ENCODE results near the gene PLK2. TPM values are rescaled to one million over a fixed set of nuclear protein-coding genes. Genes with fewer than 3 reads are reported as not detected.

PLK2 gene
- polyA plus RNA-seq, 1 donor = 93.6 TPM

GRCh38 chr5:58477760-58478376 is 18.0 kb upstream of the PLK2 start:
- no peak for DNase-seq

GRCh38 chr5:58475404-58475803 is 15.5 kb upstream of the PLK2 start:
- DNase-seq = no peak

GRCh38 chr5:58469896-58470295 is 10.0 kb upstream of the PLK2 start:
- DNase-seq = no peak

- no peak for DNase-seq
These were observed 7.1 kb upstream of the PLK2 start for GRCh38 chr5:58466939-58467338.

GRCh38 chr5:58462623-58463230 is 2.8 kb upstream of the PLK2 start:
- DNase-seq = peak; percentile 49

- no peak for DNase-seq
These were observed 2.3 kb upstream of the PLK2 start for GRCh38 chr5:58462154-58462553.

- peak; percentile 93 for DNase-seq
These were observed 923 bp upstream of the PLK2 start for GRCh38 chr5:58460732-58461286.

- peak; percentile 52 for DNase-seq
These were observed 512 bp downstream of the PLK2 start for GRCh38 chr5:58459146-58460001.

GRCh38 chr5:58458743-58459145 is 1.1 kb downstream of the PLK2 start:
- peak; percentile 25 for DNase-seq

GRCh38 chr5:58458141-58458742 is 1.6 kb downstream of the PLK2 start:
- DNase-seq = no peak

GRCh38 chr5:58457050-58457449 is 2.8 kb downstream of the PLK2 start:
- DNase-seq = no peak

- DNase-seq = no peak
These were observed 3.4 kb downstream of the PLK2 start for GRCh38 chr5:58456486-58456885.

GRCh38 chr5:58456026-58456425 is 3.9 kb downstream of the PLK2 start:
- no peak for DNase-seq

GRCh38 chr5:58455480-58455879 is 4.4 kb downstream of the PLK2 start:
- DNase-seq = no peak

- no peak for DNase-seq
These were observed 4.8 kb downstream of the PLK2 start for GRCh38 chr5:58455066-58455465.

GRCh38 chr5:58454025-58454424 is 5.9 kb downstream of the PLK2 start:
- DNase-seq = no peak

- DNase-seq = no peak
These were observed 6.6 kb downstream of the PLK2 start for GRCh38 chr5:58453306-58453705.

- DNase-seq = no peak
These were observed 7.2 kb downstream of the PLK2 start for GRCh38 chr5:58452566-58453258.

- DNase-seq = no peak
These were observed 7.9 kb downstream of the PLK2 start for GRCh38 chr5:58451732-58452565.

- DNase-seq = no peak
These were observed 8.9 kb downstream of the PLK2 start for GRCh38 chr5:58450811-58451629.

All from hindlimb muscle (tissue), 1 donor.